ENCODE data around the gene TFAP2C. TPM values are rescaled to one million over a fixed set of nuclear protein-coding genes. Genes with fewer than 3 reads are reported as not detected.

The TFAP2C gene
- total RNA-seq, 1 donor from 2014 or later: 0.19 TPM

- H3K27ac ChIP-seq (replicated peaks): no peak overlapping the region
- intact Hi-C loops (cut with micrococcal nuclease): no loop called here
- peaks cover 100% of the 10 kb centered on the region for H3K27me3 ChIP-seq (ENCODE audit: low read depth)
Measured at GRCh38 chr20:56634307-56634706, 5.2 kb downstream of the TFAP2C start.

GRCh38 chr20:56634735-56635385 lies 5.8 kb downstream of the TFAP2C start:
- Histone ChIP-seq H3K27ac (replicated peaks) (no peak overlapping the region), H3K9me3 (replicated peaks) (no peaks in the 10 kb centered on the region), H3K4me3 (no peak overlapping the region), H3K4me1 (peaks cover 15% of the 10 kb centered on the region), H3K36me3 (no peaks in the 10 kb centered on the region), H3K27me3 (ENCODE audit: low read depth) (peaks cover 100% of the 10 kb centered on the region)
- no peak for DNase-seq
- intact Hi-C loops (cut with micrococcal nuclease): no loop called here
- TF ChIP-seq CTCF (IDR thresholded peaks at IDR 0.05; ENCODE audit: borderline replicate concordance): no peak

More at GRCh38 chr20:56634307-56634706, 5.2 kb downstream of the TFAP2C start:
- Histone ChIP-seq H3K4me1 (peaks cover 21% of the 10 kb centered on the region), H3K4me3 (no peak overlapping the region), H3K9me3 (replicated peaks) (no peaks in the 10 kb centered on the region), H3K36me3 (no peaks in the 10 kb centered on the region)
- TF ChIP-seq CTCF (IDR thresholded peaks at IDR 0.05; ENCODE audit: borderline replicate concordance): no peak
- no peak for DNase-seq

- Histone ChIP-seq H3K9me3 (replicated peaks) (no peaks in the 10 kb centered on the region), H3K4me1 (no peaks in the 10 kb centered on the region), H3K27ac (replicated peaks) (no peak overlapping the region), H3K36me3 (no peaks in the 10 kb centered on the region), H3K4me3 (no peak overlapping the region), H3K27me3 (ENCODE audit: low read depth) (peaks cover 100% of the 10 kb centered on the region)
- no peak for DNase-seq
- TF ChIP-seq CTCF (IDR thresholded peaks at IDR 0.05; ENCODE audit: borderline replicate concordance): no peak
- intact Hi-C loops (cut with micrococcal nuclease): no loop called here
Measured at GRCh38 chr20:56636716-56637115, 7.6 kb downstream of the TFAP2C start.

- DNase-seq: no peak
- no peaks in the 10 kb centered on the region for H3K36me3 ChIP-seq
- H3K27ac ChIP-seq (replicated peaks): no peak overlapping the region
- H3K27me3 ChIP-seq (ENCODE audit: low read depth): peaks cover 100% of the 10 kb centered on the region
- intact Hi-C loops (cut with micrococcal nuclease): no loop called here
- no peak for TF ChIP-seq CTCF (IDR thresholded peaks at IDR 0.05; ENCODE audit: borderline replicate concordance)
- H3K4me3 ChIP-seq: no peak overlapping the region
- H3K4me1 ChIP-seq: no peaks in the 10 kb centered on the region
- no peaks in the 10 kb centered on the region for H3K9me3 ChIP-seq (replicated peaks)
Measured at GRCh38 chr20:56637576-56637975, 8.5 kb downstream of the TFAP2C start.

GRCh38 chr20:56646599-56646998 lies 17.5 kb downstream of the TFAP2C start:
- no peak for TF ChIP-seq CTCF (IDR thresholded peaks at IDR 0.05; ENCODE audit: borderline replicate concordance)
- peaks cover 62% of the 10 kb centered on the region for H3K27me3 ChIP-seq (ENCODE audit: low read depth)
- DNase-seq: no peak
- H3K27ac ChIP-seq (replicated peaks): no peak overlapping the region
- no peaks in the 10 kb centered on the region for H3K36me3 ChIP-seq
- H3K4me1 ChIP-seq: no peaks in the 10 kb centered on the region
- intact Hi-C loops (cut with micrococcal nuclease): no loop called here
- no peak overlapping the region for H3K4me3 ChIP-seq
- no peaks in the 10 kb centered on the region for H3K9me3 ChIP-seq (replicated peaks)
